Kidney (tissue), 14 donors: ENCODE measurements around the gene ATP1A1. TPM values are rescaled to one million over a fixed set of nuclear protein-coding genes. Genes with fewer than 3 reads are reported as not detected.

Experiments used
- DNase-seq, 5 donors: peaks; one replicate each; pipeline ENCODE4 v3.0.0-alpha.2; 2013 to 2020
- FAIRE-seq: peaks from 2 replicates; lab custom pipeline; 2012; peaks lifted over from hg19 to GRCh38; lab: Jason Lieb, UNC
- H3K27ac ChIP-seq, 2 donors: one replicate each; pipeline ENCODE4 v1.7.0; 2013; ENCODE audit warnings: low read depth in 2 of 2, low read length in 2 of 2, inconsistent platforms in 1 of 2
- H3K27me3 ChIP-seq: one replicate; pipeline ENCODE4 v1.7.1; 2013; ENCODE audit warnings: low read length, inconsistent platforms; ENCODE audit not compliant: control insufficient read depth, insufficient read depth
- H3K36me3 ChIP-seq, 3 donors: one replicate each; pipeline versions ENCODE4 v1.7.0 to v1.7.1; 2013; ENCODE audit warnings: low read length in 3 of 3, control low read depth in 1 of 3, inconsistent platforms in 1 of 3; ENCODE audit not compliant: insufficient read depth in 3 of 3, control insufficient read depth in 2 of 3
- H3K4me1 ChIP-seq, 3 donors: one replicate each; pipeline versions ENCODE4 v1.7.0 to v1.7.1; 2013; ENCODE audit warnings: low read length in 3 of 3, inconsistent platforms in 1 of 3, low read depth in 1 of 3; ENCODE audit not compliant: control insufficient read depth in 2 of 3, insufficient read depth in 2 of 3
- H3K4me3 ChIP-seq, 3 donors: one replicate each; pipeline versions ENCODE4 v1.7.0 to v1.8.1; 2013; ENCODE audit warnings: low read length in 3 of 3, control low read depth in 1 of 3, inconsistent platforms in 1 of 3
- H3K9ac ChIP-seq, 3 donors: one replicate each; pipeline versions ENCODE4 v1.7.0 to v1.7.1; 2013; ENCODE audit warnings: low read length in 3 of 3, control low read depth in 1 of 3, inconsistent platforms in 1 of 3
- H3K9me3 ChIP-seq, 3 donors: one replicate each; pipeline versions ENCODE4 v1.7.0 to v1.7.1; 2013; ENCODE audit warnings: low read length in 3 of 3, control low read depth in 1 of 3, inconsistent platforms in 1 of 3; ENCODE audit not compliant: control insufficient read depth in 2 of 3, insufficient read depth in 1 of 3
- CTCF ChIP-seq: IDR thresholded peaks from 3 replicates; pipeline ENCODE4 v1.5.1; 2012; ENCODE audit warnings: mild to moderate bottlenecking, moderate library complexity, borderline replicate concordance; ENCODE audit not compliant: insufficient read depth; ENCODE audit errors: extremely low read depth
- intact Hi-C: fragments of 100-400 bp; cut with DNase I; formaldehyde crosslinking; loops from one replicate; pipeline ENCODE4 v1.11.1; 2022
- polyA plus RNA-seq: library from polyadenylated mRNA; stranded (reverse); fragments of 350-450 nt; fragmentation: Illumina TruSeq; extraction: RNeasy Lipid Tissue Mini Kit (QIAGEN cat#74804); gene quantifications from one replicate; pipeline ENCODE4 v1.2.3, GENCODE V29; 2014; ENCODE audit warnings: low read depth, low replicate concordance; ENCODE audit not compliant: insufficient read depth
- total RNA-seq: library from RNA; stranded (reverse); fragmentation: NEBNext Ultra II Directional; extraction: Animal tissue kit (Norgen Biotek cat#: 25700); gene quantifications from one replicate; pipeline ENCODE4 v1.2.1, GENCODE V29; 2021
- donor health status: control.
- donor health status: control.
- donor health status: control.
- donor health status: control.
- donor health status: control.
- donor health status: DM: yes; HTN: yes; CAD: no.
- donor health status: Normal renal cell carcinoma (clear cell type).

ATP1A1 gene
- total and polyA plus RNA-seq, 2 donors from 2014 or later = 1,218 to 2,241 TPM

DNA sequence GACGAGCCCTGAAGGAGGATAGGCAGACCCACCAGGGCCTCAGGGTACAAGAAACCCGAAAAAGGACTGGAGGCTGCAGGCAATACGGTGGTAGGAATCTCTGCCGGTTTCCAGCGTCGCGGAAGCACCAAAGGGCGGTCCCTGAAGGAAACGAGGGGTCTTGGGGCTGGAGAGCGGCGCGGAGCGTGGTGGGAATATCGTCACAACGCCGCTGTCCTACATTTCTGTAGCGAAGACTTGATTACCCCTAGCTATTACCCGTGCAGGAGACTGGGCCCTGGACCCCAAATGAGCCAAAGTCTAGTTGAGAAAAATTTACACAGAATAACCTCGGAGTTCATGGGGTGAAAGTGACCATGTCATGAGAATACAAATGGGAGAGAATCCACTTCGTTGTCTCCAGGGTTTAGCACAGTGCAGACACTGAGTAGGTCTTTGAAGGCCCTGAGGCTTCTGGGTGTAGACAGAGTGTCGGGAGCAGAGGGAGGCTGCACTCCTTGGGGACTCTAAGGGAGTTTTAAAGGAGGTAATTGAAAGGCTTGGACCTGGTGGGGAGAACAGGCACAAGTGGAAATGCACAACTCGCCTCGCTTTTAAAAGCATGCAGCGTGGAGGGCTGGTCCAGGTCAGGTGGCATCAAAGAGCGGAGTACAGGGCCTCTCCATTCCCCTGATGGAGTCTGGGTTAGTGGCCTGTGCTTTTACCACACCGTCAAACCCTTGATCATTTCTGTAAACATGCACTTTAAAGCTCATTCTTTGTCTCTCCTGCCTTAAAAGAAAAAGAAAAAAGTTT, 1.5 kb downstream of the ATP1A1 start:
- intact Hi-C loops = no loop called here

GRCh38 chr1:116375148-116375886, 2.3 kb downstream of the ATP1A1 start:
- H3K9me3 ChIP-seq = no peaks in the 10 kb centered on the region
- DNase-seq = peak in 1 of 5 donors; percentile 8
- intact Hi-C loops = no loop called here
- peak overlapping the region; percentile 73 to 96 (median 96) for H3K9ac ChIP-seq
- peaks cover 0 to 16% (median 2%) of the 10 kb centered on the region in 3 donors for H3K36me3 ChIP-seq
- peak overlapping the region; percentile 76 to 95 (median 84) for H3K4me3 ChIP-seq
- H3K4me1 ChIP-seq = peaks cover 0 to 42% (median 19%) of the 10 kb centered on the region in 3 donors
- peak overlapping the region; percentile 96 to 97 for H3K27ac ChIP-seq
- no peaks in the 10 kb centered on the region for H3K27me3 ChIP-seq
- FAIRE-seq = no peak
- TF ChIP-seq CTCF = no peak

More for the DNA sequence above, 1.5 kb downstream of the ATP1A1 start:
- Histone ChIP-seq H3K27ac (peak overlapping the region; percentile 96 to 97), H3K4me1 (peaks cover 0 to 35% (median 11%) of the 10 kb centered on the region in 3 donors), H3K9me3 (no peaks in the 10 kb centered on the region), H3K4me3 (peak overlapping the region; percentile 76 to 95 (median 84)), H3K9ac (peak overlapping the region; percentile 73 to 96 (median 96)), H3K27me3 (no peaks in the 10 kb centered on the region), H3K36me3 (peaks cover 0 to 16% (median 2%) of the 10 kb centered on the region in 3 donors)
- FAIRE-seq (no peak), DNase-seq (peak in 4 of 5 donors; percentile 25 to 56 (median 50))
- TF ChIP-seq CTCF = no peak

GRCh38 chr1:116375887-116376728, 3.1 kb downstream of the ATP1A1 start:
- peak overlapping the region; percentile 4 to 95 (median 84) for H3K4me3 ChIP-seq
- no peak for FAIRE-seq
- H3K36me3 ChIP-seq = peaks cover 0 to 16% (median 2%) of the 10 kb centered on the region in 3 donors
- peak overlapping the region; percentile 96 to 97 for H3K27ac ChIP-seq
- H3K4me1 ChIP-seq = peaks cover 0 to 50% (median 22%) of the 10 kb centered on the region in 3 donors
- no peaks in the 10 kb centered on the region for H3K27me3 ChIP-seq
- peak; percentile 29 to 89 (median 57) for DNase-seq
- peak overlapping the region; percentile 12 to 96 (median 96) for H3K9ac ChIP-seq
- H3K9me3 ChIP-seq = no peaks in the 10 kb centered on the region
- no peak for TF ChIP-seq CTCF
- intact Hi-C loops = no loop called here
